Cardiac septum (tissue), 1 donor: ENCODE data around the gene CHD2. TPM values are rescaled to one million over a fixed set of nuclear protein-coding genes. Genes with fewer than 3 reads are reported as not detected.
"Not testable (repeated sequence)": the region's sequence is repeated elsewhere in the genome, so short reads cannot be mapped to it uniquely, and the experiment has no call there.

Experiments used
- DNase-seq: peaks from one replicate; pipeline ENCODE4 v3.0.0-alpha.2; 2020; ENCODE audit warnings: low spot score
- intact Hi-C: fragments of 100-400 bp; cut with DNase I; formaldehyde crosslinking; loops from one replicate; pipeline ENCODE4 v1.14.0; 2022
- total RNA-seq: library from RNA; stranded (reverse); fragmentation: NEBNext Ultra II Directional; extraction: Animal tissue kit (Norgen Biotek cat#: 25700); gene quantifications from one replicate; pipeline ENCODE4 v1.2.1, GENCODE V29; 2021
- donor health status: DM: no; HTN: no; CAD: no.

Gene CHD2
- total RNA-seq, 1 donor from 2014 or later: 59.5 TPM

DNA sequence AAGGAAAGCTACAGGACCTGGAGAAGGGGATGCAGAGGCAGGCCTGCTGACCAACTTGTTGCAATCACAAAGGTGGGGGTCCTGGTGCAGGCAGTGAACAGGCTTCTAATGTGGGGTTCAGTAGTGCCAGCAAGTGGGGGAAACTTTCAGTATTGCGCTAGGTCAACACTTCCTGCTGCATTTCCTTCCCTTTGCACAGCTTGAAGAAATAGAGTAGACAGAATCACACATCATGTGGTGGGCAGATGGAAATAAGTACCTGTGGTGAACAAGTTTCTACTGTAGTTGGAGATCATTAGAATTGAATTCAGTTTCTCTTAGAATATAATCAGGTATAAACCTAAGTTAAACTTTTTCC, 125.5 kb downstream of the CHD2 start:
- intact Hi-C loops: loop anchor here (5.0 kb wide), 1 partner anchor 223 kb away; no protein-coding TSS in a partner anchor
- no peak for DNase-seq

GRCh38 chr15:93026380-93026817, 126.3 kb downstream of the CHD2 start:
- intact Hi-C loops: loop anchor here (5.0 kb wide), 1 partner anchor 224 kb away; no protein-coding TSS in a partner anchor
- no peak for DNase-seq

DNA sequence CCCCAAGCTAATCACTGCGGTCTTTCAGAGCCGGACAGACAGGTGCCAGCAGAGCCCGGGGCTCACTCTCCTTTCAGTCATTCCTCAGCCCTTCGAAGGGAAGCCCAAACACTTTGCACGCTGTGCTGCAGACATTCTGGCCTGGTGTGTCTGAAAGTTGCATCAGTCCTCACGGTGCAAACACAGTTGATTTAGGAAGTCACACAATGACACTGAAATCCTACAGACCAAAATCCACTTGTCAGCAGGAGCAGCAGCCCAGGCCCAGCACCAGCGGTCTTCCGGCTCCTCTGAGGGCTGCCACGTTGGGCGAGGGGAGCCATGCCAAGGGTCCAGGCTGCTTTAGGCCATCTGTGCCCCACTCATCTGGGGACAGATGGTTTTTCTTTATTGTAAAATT, 127.3 kb downstream of the CHD2 start:
- no peak for DNase-seq
- intact Hi-C loops: loop anchor here (5.0 kb wide), 1 partner anchor 225 kb away; no protein-coding TSS in a partner anchor

DNA sequence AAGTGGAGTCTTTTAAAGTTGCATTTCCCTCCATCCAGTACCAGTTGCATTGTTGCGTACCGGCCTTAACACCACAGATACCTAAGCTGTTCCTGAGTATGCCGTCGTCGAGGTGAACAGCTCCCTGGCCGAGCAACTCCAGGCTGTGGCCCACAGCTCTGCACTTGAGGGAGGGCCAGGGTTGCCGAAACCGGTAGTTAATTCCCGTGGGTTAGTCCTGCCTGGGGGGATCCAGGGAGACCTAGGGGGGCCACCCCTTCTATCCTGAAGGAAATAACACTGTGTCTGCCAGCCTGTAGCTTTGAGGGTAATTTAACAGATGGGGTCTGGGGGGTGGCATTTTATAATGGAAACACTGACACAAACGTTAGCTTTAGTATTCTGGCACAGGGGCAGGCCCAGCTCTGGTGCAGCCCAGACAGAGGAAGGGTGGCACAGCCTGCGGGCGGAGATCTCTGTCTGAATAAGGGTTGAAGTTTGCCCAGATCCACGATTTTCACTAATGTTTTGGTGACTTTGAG, 128.0 kb downstream of the CHD2 start:
- intact Hi-C loops: loop anchor here (5.0 kb wide), 1 partner anchor 226 kb away; no protein-coding TSS in a partner anchor

GRCh38 chr15:93028632-93029213, 128.6 kb downstream of the CHD2 start:
- DNase-seq: peak; percentile 92
- intact Hi-C loops: loop anchor here (5.0 kb wide), 1 partner anchor 226 kb away; no protein-coding TSS in a partner anchor

More for the DNA sequence above, 128.0 kb downstream of the CHD2 start:
- DNase-seq: no peak

GRCh38 chr15:93029214-93029835, 129.2 kb downstream of the CHD2 start:
- DNase-seq: no peak
- intact Hi-C loops: loop anchor here (5.0 kb wide), 1 partner anchor 227 kb away; no protein-coding TSS in a partner anchor

GRCh38 chr15:93029836-93030429, 129.8 kb downstream of the CHD2 start:
- intact Hi-C loops: loop anchor here (2.0 to 5.0 kb wide), 3 partner anchors 59 to 1091 kb away; partner anchors contain the start of gene RGMA

DNA sequence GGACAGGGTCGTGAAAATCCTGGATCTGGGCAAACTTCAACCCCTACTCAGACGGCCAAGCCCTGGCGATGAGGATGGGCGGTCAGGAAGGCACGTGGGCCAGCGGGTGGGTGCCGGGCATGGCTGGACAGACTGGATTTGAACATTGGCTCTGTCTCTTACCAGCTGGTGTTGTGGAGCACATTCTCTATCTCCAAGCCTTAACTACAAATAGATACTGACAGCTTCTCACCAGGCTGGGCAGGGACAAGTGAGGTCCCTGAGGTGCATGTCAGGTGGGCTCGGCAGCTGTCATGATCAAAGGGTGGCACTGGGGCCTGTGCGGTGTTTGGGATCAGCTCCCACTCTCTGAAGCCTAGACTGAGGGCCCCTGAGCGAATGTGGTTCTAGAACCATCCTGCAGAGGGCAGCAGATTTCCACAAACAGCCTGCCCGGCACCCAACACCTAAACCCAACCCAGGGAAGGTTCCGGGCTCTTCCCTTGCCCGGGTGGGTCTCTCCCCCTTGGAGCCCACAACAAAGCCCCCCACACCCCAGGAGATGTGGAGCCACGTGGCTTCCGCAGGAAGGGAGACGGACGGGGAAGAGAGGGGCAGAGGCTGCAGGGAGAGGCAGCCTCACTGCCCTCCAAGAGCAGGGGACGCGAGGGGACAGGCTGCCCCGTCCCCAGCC, 130.4 kb downstream of the CHD2 start:
- peak; percentile 88 for DNase-seq
- intact Hi-C loops: loop anchor here (2.0 kb wide), 2 partner anchors 58 to 1090 kb away; partner anchors contain the start of gene RGMA

More at GRCh38 chr15:93029836-93030429, 129.8 kb downstream of the CHD2 start:
- DNase-seq: no peak

DNA sequence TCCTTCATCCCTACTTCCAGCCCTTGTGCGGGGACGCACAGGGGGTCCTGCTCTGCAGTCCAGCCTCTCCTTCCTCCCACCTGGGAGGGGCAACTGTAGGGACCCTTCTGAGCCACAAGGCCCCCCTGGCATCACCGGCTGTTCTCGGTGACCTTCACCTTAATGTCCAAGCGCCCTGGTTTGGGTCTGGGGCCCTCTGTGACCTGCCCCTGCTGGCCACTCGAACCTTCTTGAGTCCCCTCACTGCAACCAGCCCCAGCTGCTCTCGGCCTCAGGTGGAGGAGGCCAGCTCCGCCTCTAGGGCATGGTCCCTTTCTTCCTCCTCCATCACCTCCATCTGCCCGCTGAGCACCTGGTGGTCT, 131.0 kb downstream of the CHD2 start:
- intact Hi-C loops: loop anchor here (2.0 kb wide), 2 partner anchors 58 to 1090 kb away; partner anchors contain the start of gene RGMA
- no peak for DNase-seq

DNA sequence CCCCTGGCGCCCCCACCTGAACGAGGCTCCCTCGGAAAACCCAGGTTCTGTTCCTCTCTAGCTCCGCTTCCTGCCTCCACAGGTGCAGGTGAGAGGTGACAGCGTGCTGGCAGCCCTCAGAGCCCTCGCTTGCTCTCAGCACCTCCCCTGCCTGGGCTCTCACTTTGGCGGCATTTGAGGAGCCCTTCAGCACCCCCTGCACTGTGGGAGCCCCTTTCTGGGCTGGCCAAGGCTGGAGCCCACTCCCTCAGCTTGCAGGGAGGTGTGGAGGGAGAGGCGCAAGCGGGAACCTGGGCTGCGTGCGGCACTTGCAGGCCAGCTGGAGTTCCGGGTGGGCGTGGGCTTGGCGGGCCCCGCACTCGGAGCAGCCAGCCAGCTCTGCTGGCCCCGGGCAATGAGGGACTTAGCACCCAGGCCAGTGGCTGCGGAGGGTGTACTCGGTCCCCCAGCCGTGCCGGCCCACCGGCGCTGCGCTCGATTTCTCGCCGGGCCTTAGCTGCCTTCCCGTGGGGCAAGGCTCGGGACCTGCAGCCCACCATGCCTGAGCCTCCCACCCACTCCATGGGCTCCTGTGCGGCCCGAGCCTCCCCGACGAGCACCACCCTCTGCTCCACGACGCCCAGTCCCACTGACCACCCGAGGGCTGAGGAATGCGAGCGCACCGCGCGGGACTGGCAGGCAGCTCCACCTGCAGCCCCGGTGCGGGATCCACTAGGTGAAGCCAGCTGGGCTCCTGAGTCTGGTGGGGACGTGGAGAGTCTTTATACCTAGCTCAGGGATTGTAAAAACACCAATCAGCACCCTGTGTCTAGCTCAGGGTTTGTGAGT, 131.6 kb downstream of the CHD2 start:
- DNase-seq: not testable (repeated sequence)
- intact Hi-C loops: loop anchor here (2.0 kb wide), 2 partner anchors 57 to 1089 kb away; partner anchors contain the start of gene RGMA

GRCh38 chr15:93032515-93033206, 132.5 kb downstream of the CHD2 start:
- DNase-seq: peak; percentile 57
- intact Hi-C loops: not testable (repeated sequence)

DNA sequence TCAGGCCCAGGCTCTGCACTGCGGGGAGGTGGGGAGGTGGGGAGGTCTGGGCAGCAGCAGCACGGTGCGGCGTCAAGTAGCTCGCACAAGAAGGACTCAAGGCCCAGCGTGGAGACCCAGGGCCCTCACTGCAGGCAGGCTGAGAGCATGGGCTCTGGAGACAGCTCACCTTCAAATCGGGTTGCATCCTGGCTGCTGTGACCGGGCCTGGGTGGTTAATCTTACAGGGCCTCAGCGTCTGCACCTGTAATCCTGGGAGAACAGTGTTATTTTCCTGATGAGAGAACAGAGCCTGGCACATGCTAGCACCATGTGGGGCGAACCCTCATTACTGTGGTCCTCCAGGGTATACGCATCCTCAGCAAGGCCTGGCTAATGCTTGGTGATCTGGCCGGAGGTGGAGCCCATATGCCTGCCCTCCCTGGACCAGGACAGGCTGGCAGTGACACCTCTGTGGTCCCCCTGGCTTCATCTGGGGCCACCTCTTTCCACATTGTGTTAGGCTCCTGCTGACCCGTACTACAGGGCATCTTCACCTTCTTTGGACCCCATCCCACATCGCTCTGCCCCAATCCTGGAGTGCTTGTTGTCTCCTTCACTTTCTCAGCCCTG, 133.4 kb downstream of the CHD2 start:
- DNase-seq: peak; percentile 38

GRCh38 chr15:93034512-93034911, 134.4 kb downstream of the CHD2 start:
- DNase-seq: peak; percentile 65
- intact Hi-C loops: no loop called here

More for the DNA sequence above, 133.4 kb downstream of the CHD2 start:
- intact Hi-C loops: no loop called here

GRCh38 chr15:93035092-93035915, 135.2 kb downstream of the CHD2 start:
- DNase-seq: peak; percentile 3
- intact Hi-C loops: loop anchor here (5.0 kb wide), 2 partner anchors 577 to 947 kb away; no protein-coding TSS in a partner anchor

- intact Hi-C loops: loop anchor here (2.0 to 5.0 kb wide), 3 partner anchors 576 to 1083 kb away; no protein-coding TSS in a partner anchor
- peak; percentile 75 for DNase-seq
These were observed 136.1 kb downstream of the CHD2 start for GRCh38 chr15:93035953-93036810.
